GM23338 (cell line): ENCODE data around the gene ZNF280D.

Experiments
- CTCF ChIP-seq, 2 experiments: fragments of 200-600 bp in 1 of 2; sonication (generic) in 1 of 2; conservative IDR thresholded peaks; 2 replicates each; pipeline versions ENCODE4 v1.5.1 to v1.6.1; 2016 to 2017; ENCODE audit warnings: antibody characterized with exemption in 2 of 2, low read depth in 2 of 2, mild to moderate bottlenecking in 2 of 2, moderate library complexity in 1 of 2
- EZH2phosphoT487 ChIP-seq: fragments of 200-600 bp; sonication (generic); IDR thresholded peaks from one replicate; pipeline ENCODE4 v1.8.1; 2018; ENCODE audit warnings: antibody characterized with exemption; ENCODE audit not compliant: unreplicated experiment
- POLR2AphosphoS5 ChIP-seq: IDR thresholded peaks from 2 replicates; pipeline ENCODE4 v1.6.1; 2016; ENCODE audit warnings: antibody characterized with exemption, low read depth

GRCh38 chr15:56781666-56782065, 48.4 kb upstream of the ZNF280D start:
- TF ChIP-seq POLR2AphosphoS5 (no peak), EZH2phosphoT487 (no peak), CTCF (conservative IDR thresholded peaks at IDR 0.05; ENCODE audit: low read depth in 2 of 2) (no peak)
